GM12878 (cell line): ENCODE results near the gene CSAD. TPM values are rescaled to one million over a fixed set of nuclear protein-coding genes. Genes with fewer than 3 reads are reported as not detected.

ENCODE experiments used
- ATF7 ChIP-seq: fragments of 450-650 bp; IDR thresholded peaks from 2 replicates; pipeline ENCODE4 v1.6.1; 2016; ENCODE audit warnings: low read depth, mild to moderate bottlenecking
- BACH1 ChIP-seq: fragments of 450-650 bp; IDR thresholded peaks from 2 replicates; pipeline ENCODE4 v1.6.1; 2017; ENCODE audit warnings: mild to moderate bottlenecking, borderline replicate concordance
- BRCA1 ChIP-seq: IDR thresholded peaks from 2 replicates; pipeline ENCODE4 v1.6.1; 2011; ENCODE audit warnings: low read depth, low read length, improper control_type of control experiment
- CREB1 ChIP-seq: IDR thresholded peaks from 2 replicates; pipeline ENCODE4 v1.6.1; 2012; ENCODE audit warnings: low read depth, mild to moderate bottlenecking, inconsistent platforms
- E4F1 ChIP-seq: fragments of 450-650 bp; IDR thresholded peaks from 2 replicates; pipeline ENCODE4 v1.6.1; 2018; ENCODE audit warnings: borderline replicate concordance, mild to moderate bottlenecking; ENCODE audit not compliant: partially characterized antibody
- HCFC1 ChIP-seq: fragments of 150-350 bp; IDR thresholded peaks from 2 replicates; pipeline ENCODE4 v1.6.1; 2014; ENCODE audit warnings: low read length
- HDAC2 ChIP-seq: fragments of 200-600 bp; sonication (generic); IDR thresholded peaks from 2 replicates; pipeline ENCODE4 v1.6.1; 2017
- KLF5 ChIP-seq: fragments of 450-650 bp; IDR thresholded peaks from 2 replicates; pipeline ENCODE4 v1.6.1; 2014; ENCODE audit warnings: mild to moderate bottlenecking; ENCODE audit not compliant: partially characterized antibody
- PAX8 ChIP-seq: fragments of 450-650 bp; IDR thresholded peaks from 2 replicates; pipeline ENCODE4 v1.6.1; 2017; ENCODE audit warnings: mild to moderate bottlenecking, moderate library complexity
- SRF ChIP-seq, 2 experiments: IDR thresholded peaks; 2 replicates each; pipeline ENCODE4 v1.6.1; 2011; ENCODE audit warnings: low read depth in 2 of 2, low read length in 2 of 2, mild to moderate bottlenecking in 1 of 2, moderate library complexity in 1 of 2
- SUPT20H ChIP-seq: IDR thresholded peaks from 2 replicates; pipeline ENCODE4 v1.6.1; 2011; ENCODE audit warnings: low read depth, mild to moderate bottlenecking, low read length, moderate library complexity, borderline replicate concordance; ENCODE audit not compliant: control insufficient read depth
- ZBTB40 ChIP-seq: fragments of 450-650 bp; IDR thresholded peaks from 2 replicates; pipeline ENCODE4 v1.6.1; 2016; ENCODE audit warnings: mild to moderate bottlenecking, moderate library complexity, borderline replicate concordance
- ZNF207 ChIP-seq: fragments of 450-650 bp; IDR thresholded peaks from 2 replicates; pipeline ENCODE4 v1.6.1; 2014; ENCODE audit warnings: antibody characterized with exemption, mild to moderate bottlenecking, borderline replicate concordance
- polyA plus RNA-seq, 11 experiments: library from polyadenylated mRNA; depleted of rRNA in 4 of 11; unstranded in 6 of 11; stranded (reverse) in 5 of 11; fragments of >200 nt; fragmentation: Nextera tagmentation in 4 of 11; fragmentation: Illumina TruSeq in 1 of 11; extraction: Ambion mirVana in 4 of 11; extraction: Trizol in 1 of 11; gene quantifications; 1 replicate in 1 of 11; 2 replicates in 10 of 11; pipeline versions ENCODE4 v1.2.1 to v1.2.3, GENCODE V29; 2011 to 2016; ENCODE audit warnings: inconsistent platforms in 2 of 11, missing spikeins in 2 of 11, low read depth in 1 of 11
- total RNA-seq, 4 experiments: library from RNA; depleted of rRNA in 3 of 4; stranded (reverse); fragments of >200 nt in 3 of 4; fragmentation: Illumina TruSeq in 1 of 4; extraction: Trizol in 1 of 4; gene quantifications; 2 replicates each; pipeline versions ENCODE4 v1.2.1 to v1.2.3, GENCODE V29; 2013 to 2021

The CSAD gene
- total and polyA plus RNA-seq, 10 of the 15 experiments (the other 5 are each of a cell fraction or from before 2014, with no cell fraction given), result 1.1 to 20.4 (median 6.2) TPM

- no peak for TF ChIP-seq SUPT20H
- no peak for TF ChIP-seq ZNF207
- TF ChIP-seq HDAC2, result no peak
- TF ChIP-seq BACH1, result no peak
- TF ChIP-seq CREB1, result no peak
- no peak for TF ChIP-seq SRF (IDR thresholded peaks at IDR 0.05; ENCODE audit: low read depth in 2 of 2, low read length in 2 of 2)
- TF ChIP-seq PAX8, result no peak
- no peak for TF ChIP-seq E4F1
- TF ChIP-seq ZBTB40, result no peak
- no peak for TF ChIP-seq KLF5
- TF ChIP-seq BRCA1, result no peak
- TF ChIP-seq ATF7, result no peak
- no peak for TF ChIP-seq HCFC1
These were observed 15.8 kb upstream of the CSAD start (continued) for GRCh38 chr12:53196486-53196885.
